ENCODE results near the gene PELI1. TPM values are rescaled to one million over a fixed set of nuclear protein-coding genes. Genes with fewer than 3 reads are reported as not detected.

Gene PELI1
- 60.4 TPM for total RNA-seq

- no peaks in the 10 kb centered on the region for H3K27me3 ChIP-seq
- H3K9me3 ChIP-seq, result no peaks in the 10 kb centered on the region
- DNase-seq (ENCODE audit: extremely low spot score in 2 of 2), result peak; percentile 98 to 99
- no peaks in the 10 kb centered on the region for H3K36me3 ChIP-seq
- TF ChIP-seq CTCF (IDR thresholded peaks at IDR 0.05) (no peak), POLR2A (IDR thresholded peaks at IDR 0.05) (peak; percentile 24 to 99), POLR2AphosphoS5 (IDR thresholded peaks at IDR 0.05; ENCODE audit: insufficient read depth in 1 of 2, low read depth in 1 of 2) (peak; percentile 54 to 100)
- H3K4me3 ChIP-seq, result peak within 1 kb of the TSS; percentile 92 to 100
- intact Hi-C loops (cut with DNase I), result no loop called here
- peak within 1 kb of the TSS; percentile 99 for H3K27ac ChIP-seq
- H3K4me1 ChIP-seq, result peaks cover 26% of the 10 kb centered on the region
Measured at GRCh38 chr2:64144057-64145013, at the start of gene PELI1. PELI1 (minus strand) TSS chr2:64144420; CDS start chr2:64108310, 36,110 bp downstream.

- TF ChIP-seq POLR2AphosphoS5 (IDR thresholded peaks at IDR 0.05; ENCODE audit: insufficient read depth in 1 of 2, low read depth in 1 of 2) (no peak), CTCF (IDR thresholded peaks at IDR 0.05) (no peak)
- H3K27ac ChIP-seq, result peak overlapping the region; percentile 5
- peaks cover 11% of the 10 kb centered on the region for H3K4me1 ChIP-seq
- intact Hi-C loops (cut with DNase I), result no loop called here
- no peak overlapping the region for H3K4me3 ChIP-seq
- H3K27me3 ChIP-seq, result no peaks in the 10 kb centered on the region
- no peaks in the 10 kb centered on the region for H3K36me3 ChIP-seq
- H3K9me3 ChIP-seq, result no peaks in the 10 kb centered on the region
- DNase-seq (ENCODE audit: extremely low spot score in 2 of 2), result no peak
Measured at GRCh38 chr2:64193491-64193890, 49.3 kb upstream of the PELI1 start.

- no peak for DNase-seq (ENCODE audit: extremely low spot score in 2 of 2)
- intact Hi-C loops (cut with DNase I), result no loop called here
- Histone ChIP-seq H3K36me3 (no peaks in the 10 kb centered on the region), H3K27ac (peak overlapping the region; percentile 62), H3K4me3 (no peak overlapping the region), H3K4me1 (peaks cover 11% of the 10 kb centered on the region), H3K27me3 (no peaks in the 10 kb centered on the region), H3K9me3 (no peaks in the 10 kb centered on the region)
- TF ChIP-seq POLR2AphosphoS5 (IDR thresholded peaks at IDR 0.05; ENCODE audit: insufficient read depth in 1 of 2, low read depth in 1 of 2), result peak; percentile 23 to 42
- TF ChIP-seq POLR2A (IDR thresholded peaks at IDR 0.05), result no peak
Measured at GRCh38 chr2:64192664-64193105, 48.5 kb upstream of the PELI1 start.

GRCh38 chr2:64192125-64192479 lies 47.9 kb upstream of the PELI1 start:
- no peak for DNase-seq (ENCODE audit: extremely low spot score in 2 of 2)
- no peak for TF ChIP-seq POLR2A (IDR thresholded peaks at IDR 0.05)
- no peak for TF ChIP-seq CTCF (IDR thresholded peaks at IDR 0.05)
- TF ChIP-seq POLR2AphosphoS5 (IDR thresholded peaks at IDR 0.05; ENCODE audit: insufficient read depth in 1 of 2, low read depth in 1 of 2), result no peak
- intact Hi-C loops (cut with DNase I), result no loop called here
- no peaks in the 10 kb centered on the region for H3K27me3 ChIP-seq
- H3K9me3 ChIP-seq, result no peaks in the 10 kb centered on the region
- peak overlapping the region; percentile 62 for H3K27ac ChIP-seq
- no peaks in the 10 kb centered on the region for H3K36me3 ChIP-seq
- H3K4me3 ChIP-seq, result no peak overlapping the region
- peaks cover 11% of the 10 kb centered on the region for H3K4me1 ChIP-seq

GRCh38 chr2:64189586-64189985 lies 45.4 kb upstream of the PELI1 start:
- Histone ChIP-seq H3K9me3 (no peaks in the 10 kb centered on the region), H3K27ac (no peak overlapping the region), H3K4me1 (peaks cover 11% of the 10 kb centered on the region), H3K36me3 (no peaks in the 10 kb centered on the region), H3K27me3 (no peaks in the 10 kb centered on the region), H3K4me3 (no peak overlapping the region)
- intact Hi-C loops (cut with DNase I), result no loop called here
- TF ChIP-seq POLR2AphosphoS5 (IDR thresholded peaks at IDR 0.05; ENCODE audit: insufficient read depth in 1 of 2, low read depth in 1 of 2) (no peak), POLR2A (IDR thresholded peaks at IDR 0.05) (no peak), CTCF (IDR thresholded peaks at IDR 0.05) (no peak)
- DNase-seq (ENCODE audit: extremely low spot score in 2 of 2), result no peak

Data from vagina (tissue), 2 donors.